BLaER1 treated with 17β-estradiol and CSF1 and Interleukin-3, amounts not matched to agents 10 nM and 100 nM (cell line): Measurements from ENCODE around the gene PSMD12.
"Not testable (repeated sequence)": the region's sequence is repeated elsewhere in the genome, so short reads cannot be mapped to it uniquely, and the experiment has no call there.

ENCODE experiments used
- H3K27ac ChIP-seq, 11 experiments: shearing (Covaris generic); formaldehyde crosslinking; 2 replicates each; pipeline ENCODE4 v1.8.1; 2022
- H3K27me3 ChIP-seq, 11 experiments: shearing (Covaris generic); formaldehyde crosslinking; 2 replicates each; pipeline ENCODE4 v1.8.1; 2022
- H3K36me3 ChIP-seq, 11 experiments: shearing (Covaris generic); formaldehyde crosslinking; 2 replicates each; pipeline ENCODE4 v1.8.1; 2022
- H3K4me1 ChIP-seq, 10 experiments: shearing (Covaris generic); formaldehyde crosslinking; 2 replicates each; pipeline ENCODE4 v1.8.1; 2022
- H3K4me2 ChIP-seq, 11 experiments: shearing (Covaris generic); formaldehyde crosslinking; 2 replicates each; pipeline ENCODE4 v1.8.1; 2022
- H3K4me3 ChIP-seq, 10 experiments: shearing (Covaris generic); formaldehyde crosslinking; 2 replicates each; pipeline ENCODE4 v1.8.1; 2022
- H3K9ac ChIP-seq, 11 experiments: shearing (Covaris generic); formaldehyde crosslinking; 2 replicates each; pipeline ENCODE4 v1.8.1; 2022
- H3K9me3 ChIP-seq, 11 experiments: shearing (Covaris generic); formaldehyde crosslinking; replicated peaks in 1 of 11; 2 replicates each; pipeline ENCODE4 v1.8.1; 2022
- H4K20me1 ChIP-seq, 11 experiments: shearing (Covaris generic); formaldehyde crosslinking; 2 replicates each; pipeline ENCODE4 v1.8.1; 2022
- Cebpa-rat ChIP-seq, 11 experiments: shearing (Covaris generic); IDR thresholded peaks; 2 replicates each; pipeline ENCODE4 v1.8.1; 2022

Gene PSMD12

DNA sequence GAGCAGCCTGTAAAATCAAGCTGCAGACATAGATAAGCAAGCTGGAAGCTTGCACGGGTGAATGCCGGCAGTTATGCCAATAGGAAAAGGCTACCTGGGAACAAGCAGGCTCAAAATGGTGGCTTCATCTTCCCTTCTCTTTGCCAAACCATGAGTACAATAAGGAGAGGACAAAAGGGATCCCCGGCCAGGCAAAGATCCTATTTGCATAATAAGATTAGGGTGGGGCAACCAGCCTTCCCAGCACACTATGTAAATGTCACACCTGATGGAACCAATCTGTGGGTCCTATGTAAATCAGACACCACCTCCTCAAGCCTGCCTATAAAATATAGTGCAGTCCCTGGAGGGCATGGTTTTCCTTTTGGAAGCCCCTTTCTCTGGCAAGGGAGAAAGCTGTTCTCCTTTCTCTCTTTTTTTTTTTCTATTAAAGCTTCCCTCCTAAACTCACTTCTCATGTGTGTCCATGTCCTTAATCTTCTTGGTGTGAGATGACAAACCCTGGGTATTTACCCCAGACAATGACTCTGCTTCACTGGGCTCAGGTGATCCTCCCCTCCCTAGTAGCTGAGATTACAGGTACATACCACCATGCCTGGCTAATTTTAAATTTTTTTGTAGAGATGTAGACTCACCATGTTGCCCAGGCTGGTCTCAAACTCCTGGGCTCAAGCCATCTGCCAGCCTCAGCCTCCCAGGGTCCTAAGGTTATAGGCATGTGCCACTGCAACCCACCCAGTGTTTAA, 44.2 kb downstream of the PSMD12 start:
- TF ChIP-seq Cebpa-rat (IDR thresholded peaks at IDR 0.05): no peak
- H3K4me3 ChIP-seq: no peak overlapping the region

DNA sequence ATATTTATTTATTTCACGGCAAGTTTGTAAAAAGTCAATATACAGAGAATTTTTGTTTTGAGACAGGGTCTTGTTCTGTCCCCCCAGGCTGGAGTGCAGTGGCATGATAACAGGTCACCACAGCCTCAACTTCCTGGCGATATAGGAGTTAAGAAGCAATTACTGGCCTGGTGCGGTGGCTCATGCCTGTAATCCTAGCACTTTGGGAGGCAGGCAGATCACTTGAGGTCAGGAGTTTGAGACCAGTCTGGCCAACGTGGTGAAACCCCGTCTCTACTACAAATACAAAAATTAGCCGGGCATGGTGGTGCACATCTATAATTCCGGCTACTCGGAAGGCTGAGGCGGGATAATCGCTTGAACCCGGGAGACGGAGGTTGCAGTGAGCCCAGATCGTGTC, 44.9 kb downstream of the PSMD12 start:
- H3K4me3 ChIP-seq, H3K27ac ChIP-seq, H3K27me3 ChIP-seq, H3K4me2 ChIP-seq, H3K9me3 ChIP-seq, H3K9ac ChIP-seq, H4K20me1 ChIP-seq, H3K36me3 ChIP-seq: not testable (repeated sequence)
- peaks cover 0 to 13% (median 8%) of the 10 kb centered on the region in 10 experiments; a peak in 14 of 20 replicates for H3K4me1 ChIP-seq

More for the DNA sequence above, 44.2 kb downstream of the PSMD12 start:
- no peaks in the 10 kb centered on the region for H3K27me3 ChIP-seq
- no peak overlapping the region for H3K9ac ChIP-seq
- no peak overlapping the region for H3K27ac ChIP-seq
- H3K4me1 ChIP-seq: peaks cover 0 to 13% (median 8%) of the 10 kb centered on the region in 10 experiments; a peak in 14 of 20 replicates
- no peaks in the 10 kb centered on the region for H3K9me3 ChIP-seq
- no peaks in the 10 kb centered on the region for H3K36me3 ChIP-seq
- H3K4me2 ChIP-seq: peak overlapping the region in 7 of 11 experiments; percentile 8 to 40 (median 31); a peak in 8 of 22 replicates
- no peaks in the 10 kb centered on the region for H4K20me1 ChIP-seq

DNA sequence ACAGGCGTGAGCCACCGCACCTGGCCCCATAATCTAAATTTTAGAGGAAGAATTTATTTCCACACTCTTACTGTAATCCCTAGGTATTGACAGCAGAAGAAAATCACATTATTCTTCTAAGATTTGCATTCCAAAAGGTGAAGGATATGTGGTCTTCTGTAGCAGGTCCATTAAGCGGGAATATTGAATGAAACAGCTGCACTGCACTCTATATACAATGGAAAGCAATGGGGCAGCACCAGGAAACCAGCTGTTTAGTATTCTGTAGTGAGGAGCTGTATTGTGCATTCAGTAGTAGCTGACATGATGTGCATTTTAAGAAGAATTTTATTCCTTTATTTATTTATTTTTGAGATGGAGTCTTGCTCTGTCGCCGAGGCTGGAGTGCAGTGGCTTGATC, 49.6 kb downstream of the PSMD12 start:
- Histone ChIP-seq H3K4me3 (no peak overlapping the region), H3K27me3 (no peaks in the 10 kb centered on the region), H3K9me3 (no peaks in the 10 kb centered on the region), H3K9ac (no peak overlapping the region), H3K4me2 (no peak overlapping the region), H3K36me3 (no peaks in the 10 kb centered on the region), H3K4me1 (peaks cover 10 to 31% (median 15%) of the 10 kb centered on the region in 10 experiments), H4K20me1 (no peaks in the 10 kb centered on the region), H3K27ac (no peak overlapping the region)
- no peak for TF ChIP-seq Cebpa-rat (IDR thresholded peaks at IDR 0.05)

DNA sequence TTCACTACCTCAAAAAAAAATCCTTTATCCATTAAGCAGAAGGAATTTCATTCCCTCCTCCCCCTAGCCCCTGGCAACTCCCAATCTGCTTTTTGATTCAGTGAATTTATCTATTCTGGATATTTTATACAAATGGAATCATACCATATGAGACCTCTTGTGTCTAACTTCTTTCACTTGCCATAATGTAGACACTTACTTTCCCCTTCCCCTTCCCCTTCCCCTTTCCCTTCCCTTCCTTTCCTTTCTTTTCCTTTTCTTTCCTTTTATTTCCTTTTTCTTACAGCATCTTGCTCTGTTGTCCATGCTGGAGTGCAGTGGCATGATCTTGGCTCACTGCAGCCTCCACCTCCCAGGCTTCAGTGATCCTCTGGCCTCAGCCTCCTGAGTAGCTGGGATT, 50.5 kb downstream of the PSMD12 start:
- Histone ChIP-seq H3K27ac (no peak overlapping the region), H3K9ac (no peak overlapping the region), H3K27me3 (no peaks in the 10 kb centered on the region), H3K4me2 (peak overlapping the region in 3 of 11 experiments; percentile 20 to 35 (median 33); a peak in 4 of 22 replicates), H3K4me3 (no peak overlapping the region), H4K20me1 (no peaks in the 10 kb centered on the region), H3K9me3 (no peaks in the 10 kb centered on the region), H3K36me3 (no peaks in the 10 kb centered on the region), H3K4me1 (peaks cover 15 to 39% (median 20%) of the 10 kb centered on the region in 10 experiments)
- TF ChIP-seq Cebpa-rat (IDR thresholded peaks at IDR 0.05): no peak

DNA sequence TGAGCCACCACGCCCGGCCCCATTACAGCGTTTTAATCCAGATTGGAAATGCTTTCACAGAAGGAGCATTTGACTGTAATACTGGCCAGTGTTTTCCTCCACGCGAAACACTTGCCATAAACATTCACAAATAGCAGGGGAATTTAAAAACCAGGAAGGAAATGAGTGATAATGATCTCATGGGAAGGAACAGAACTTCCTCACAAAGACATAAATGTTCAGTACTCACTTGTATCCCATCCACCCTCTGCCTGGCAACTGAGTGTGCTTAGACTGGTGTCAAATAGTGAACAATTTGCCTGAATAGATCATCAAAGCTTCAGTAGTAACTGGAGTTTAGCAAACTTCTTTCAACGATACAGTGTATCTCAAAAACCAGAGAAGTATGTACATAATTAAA, 54.1 kb downstream of the PSMD12 start:
- peak overlapping the region; percentile 58 to 93 (median 79) for H3K4me2 ChIP-seq
- H3K27ac ChIP-seq: peak overlapping the region in 9 of 11 experiments; percentile 1 to 83 (median 55); a peak in 15 of 22 replicates
- TF ChIP-seq Cebpa-rat (IDR thresholded peaks at IDR 0.05): no peak
- no peaks in the 10 kb centered on the region for H3K9me3 ChIP-seq
- H4K20me1 ChIP-seq: no peaks in the 10 kb centered on the region
- H3K27me3 ChIP-seq: no peaks in the 10 kb centered on the region
- H3K36me3 ChIP-seq: no peaks in the 10 kb centered on the region
- peaks cover 15 to 45% (median 27%) of the 10 kb centered on the region in 10 experiments for H3K4me1 ChIP-seq
- peak overlapping the region in 4 of 11 experiments; percentile 36 to 61 (median 52); a peak in 7 of 22 replicates for H3K9ac ChIP-seq
- H3K4me3 ChIP-seq: peak overlapping the region in 2 of 10 experiments; percentile 8 to 11; a peak in 1 of 20 replicates

DNA sequence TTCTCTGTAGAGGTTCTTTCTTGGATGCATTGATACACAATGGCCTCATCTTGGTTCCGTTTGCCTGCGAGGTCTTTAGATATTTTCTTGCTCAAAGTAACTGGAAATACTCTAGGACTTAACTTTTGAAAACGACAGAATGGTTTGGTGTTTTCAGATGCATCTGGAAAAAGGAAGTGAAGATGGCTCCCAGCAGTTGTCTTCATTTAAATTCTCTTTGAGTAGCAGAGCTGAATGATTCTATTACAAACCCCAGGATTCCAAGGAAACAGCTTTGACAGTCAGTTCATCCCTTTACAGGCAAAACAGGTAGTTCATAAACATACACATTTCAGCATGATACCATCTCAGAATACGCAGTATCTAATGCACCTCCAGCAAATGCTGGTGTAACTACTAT, 54.8 kb downstream of the PSMD12 start:
- Histone ChIP-seq H3K4me3 (no peak overlapping the region), H3K27me3 (no peaks in the 10 kb centered on the region), H3K36me3 (no peaks in the 10 kb centered on the region), H4K20me1 (no peaks in the 10 kb centered on the region), H3K27ac (peak overlapping the region in 8 of 11 experiments; percentile 22 to 83 (median 60); a peak in 11 of 22 replicates), H3K4me1 (peaks cover 15 to 45% (median 28%) of the 10 kb centered on the region in 10 experiments), H3K4me2 (peak overlapping the region; percentile 58 to 93 (median 79)), H3K9me3 (no peaks in the 10 kb centered on the region), H3K9ac (peak overlapping the region in 3 of 11 experiments; percentile 36 to 60 (median 43); a peak in 4 of 22 replicates)
- no peak for TF ChIP-seq Cebpa-rat (IDR thresholded peaks at IDR 0.05)

DNA sequence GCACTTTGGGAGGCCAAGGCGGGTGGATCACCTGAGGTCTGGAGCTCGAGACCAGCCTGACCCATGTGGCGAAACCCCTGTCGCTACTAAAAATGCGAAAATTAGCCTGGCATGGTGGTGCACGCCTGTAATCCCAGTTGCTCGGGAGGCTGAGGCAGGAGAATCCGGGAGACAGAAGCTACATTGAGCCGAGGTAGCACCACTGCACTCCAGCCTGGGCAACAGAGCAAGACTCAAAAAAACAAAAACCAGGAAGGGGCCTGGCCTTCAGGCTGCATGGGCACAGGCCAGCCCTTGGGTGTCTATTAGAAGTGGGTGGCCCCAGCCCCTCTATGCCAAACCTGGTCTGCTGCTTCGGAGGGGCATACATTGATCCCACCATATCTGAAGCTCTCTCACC, 56.0 kb downstream of the PSMD12 start:
- Histone ChIP-seq H3K4me2 (no peak overlapping the region), H3K27ac (no peak overlapping the region), H3K9me3 (no peaks in the 10 kb centered on the region), H3K4me3 (no peak overlapping the region), H3K9ac (no peak overlapping the region), H3K4me1 (peaks cover 15 to 38% (median 26%) of the 10 kb centered on the region in 10 experiments), H3K27me3 (no peaks in the 10 kb centered on the region), H4K20me1 (no peaks in the 10 kb centered on the region), H3K36me3 (no peaks in the 10 kb centered on the region)
- TF ChIP-seq Cebpa-rat (IDR thresholded peaks at IDR 0.05): no peak

DNA sequence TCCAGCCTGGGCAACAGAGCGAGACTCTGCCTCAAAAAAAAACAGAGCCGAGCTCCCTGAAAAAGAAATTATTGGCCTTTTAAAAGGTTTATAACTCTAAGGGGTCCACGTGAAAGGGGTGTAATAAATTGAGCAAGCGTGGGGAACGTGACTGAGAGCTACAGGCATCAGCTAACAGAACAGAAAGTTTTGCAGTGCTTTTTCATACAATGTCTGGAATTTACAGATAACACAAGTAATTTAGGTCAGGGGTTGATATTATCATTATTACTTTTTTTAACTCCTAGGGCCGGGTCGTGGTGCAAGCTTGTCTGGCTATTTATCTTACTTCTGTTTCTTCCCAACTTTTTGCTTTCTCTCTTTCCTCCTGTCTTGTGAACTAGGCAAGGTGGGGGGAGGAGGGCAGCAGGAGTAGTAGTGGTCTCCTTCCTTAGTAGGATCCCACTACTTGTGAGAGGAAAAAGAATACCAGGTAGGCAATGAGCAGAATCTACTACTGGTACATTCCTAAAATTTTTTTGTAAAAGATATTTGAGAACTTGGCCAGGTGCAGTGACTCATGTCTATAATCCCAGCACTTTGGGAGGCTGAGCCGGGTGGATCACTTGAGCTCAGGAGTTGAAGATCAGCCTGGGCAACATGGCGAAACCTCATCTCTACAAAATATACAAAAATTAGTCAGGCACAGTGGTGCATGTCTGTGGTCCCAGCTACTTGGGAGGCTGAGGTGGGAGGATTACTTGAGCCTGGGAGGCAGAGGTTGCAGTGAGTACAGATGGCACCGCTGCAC, 60.7 kb downstream of the PSMD12 start:
- H4K20me1 ChIP-seq, H3K27me3 ChIP-seq, H3K4me1 ChIP-seq, H3K9me3 ChIP-seq, H3K36me3 ChIP-seq, H3K9ac ChIP-seq, H3K4me3 ChIP-seq, H3K4me2 ChIP-seq, H3K27ac ChIP-seq: not testable (repeated sequence)

DNA sequence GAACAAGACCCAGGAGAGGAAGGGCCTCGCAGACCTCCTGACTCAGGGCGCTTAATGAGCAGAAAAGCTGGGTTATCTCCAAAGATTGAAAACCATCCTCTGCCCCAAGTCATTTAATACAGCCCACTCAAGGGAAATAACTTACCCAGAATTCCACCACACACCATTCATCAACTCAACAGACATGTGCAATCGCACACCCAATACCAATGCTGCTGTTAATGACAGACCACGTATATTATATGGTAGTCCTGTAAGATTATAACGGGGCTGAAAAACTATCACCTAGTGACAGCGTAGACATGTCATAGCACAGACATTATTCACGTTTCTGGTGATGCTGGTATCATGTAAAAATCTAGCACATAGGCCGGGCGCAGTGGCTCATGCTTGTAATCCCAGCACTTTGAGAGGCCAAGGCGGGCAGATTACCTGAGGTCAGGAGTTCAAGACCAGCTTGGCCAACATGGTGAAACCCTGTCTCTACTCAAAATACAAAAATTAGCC, 68.9 kb downstream of the PSMD12 start:
- Histone ChIP-seq H3K36me3 (no peaks in the 10 kb centered on the region), H3K4me1 (peaks cover 11 to 34% (median 25%) of the 10 kb centered on the region in 10 experiments), H3K4me3 (no peak overlapping the region), H3K27me3 (no peaks in the 10 kb centered on the region), H3K9me3 (peaks cover 0 to 5% (median 0%) of the 10 kb centered on the region in 11 experiments; a peak in 3 of 22 replicates), H3K27ac (no peak overlapping the region), H3K4me2 (peak overlapping the region in 7 of 11 experiments; percentile 4 to 65 (median 58); a peak in 10 of 22 replicates), H4K20me1 (no peaks in the 10 kb centered on the region), H3K9ac (no peak overlapping the region)
- TF ChIP-seq Cebpa-rat (IDR thresholded peaks at IDR 0.05): no peak
